DOHH2 (cell line): ENCODE results near the gene RP9.

ENCODE experiments used
- H3F3A ChIP-seq: fragments of 200-600 bp; sonication (generic), shearing (Covaris generic); 2 replicates; pipeline ENCODE4 v1.6.0; 2016; ENCODE audit warnings: antibody characterized with exemption, mild to moderate bottlenecking; ENCODE audit not compliant: control insufficient read depth, insufficient read depth
- H3K27ac ChIP-seq: fragments of 200-600 bp; sonication (generic); 2 replicates; pipeline ENCODE4 v1.5.1; 2014; ENCODE audit warnings: low read depth, mild to moderate bottlenecking, low read length, moderate library complexity
- H3K27me3 ChIP-seq: fragments of 200-600 bp; sonication (generic); 2 replicates; pipeline ENCODE4 v1.6.1; 2014; ENCODE audit warnings: mild to moderate bottlenecking, low read length, mixed read lengths; ENCODE audit not compliant: control insufficient read depth
- H3K36me3 ChIP-seq: fragments of 200-600 bp; sonication (generic); 2 replicates; pipeline ENCODE4 v1.6.1; 2014; ENCODE audit warnings: mild to moderate bottlenecking, low read length, moderate library complexity, mixed read lengths; ENCODE audit not compliant: control insufficient read depth
- H3K4me1 ChIP-seq: fragments of 200-600 bp; sonication (generic); 2 replicates; pipeline ENCODE4 v1.6.1; 2014; ENCODE audit warnings: mild to moderate bottlenecking, low read length, mixed read lengths; ENCODE audit not compliant: control insufficient read depth
- H3K4me2 ChIP-seq: fragments of 200-600 bp; sonication (generic); 2 replicates; pipeline ENCODE4 v1.6.0; 2014; ENCODE audit warnings: mild to moderate bottlenecking, low read length, moderate library complexity
- H3K4me3 ChIP-seq: fragments of 200-600 bp; sonication (generic); 2 replicates; pipeline ENCODE4 v1.5.1; 2014; ENCODE audit warnings: mild to moderate bottlenecking, low read length, mixed read lengths
- H3K79me2 ChIP-seq: fragments of 200-600 bp; sonication (generic); 2 replicates; pipeline ENCODE4 v1.6.1; 2014; ENCODE audit warnings: mild to moderate bottlenecking, low read length, mixed read lengths; ENCODE audit not compliant: control insufficient read depth
- H3K9me2 ChIP-seq: fragments of 200-600 bp; sonication (generic); replicated peaks from 2 replicates; pipeline ENCODE4 v1.6.1; 2014; ENCODE audit warnings: mild to moderate bottlenecking, low read length, mixed read lengths; ENCODE audit not compliant: control insufficient read depth
- H3K9me3 ChIP-seq: fragments of 200-600 bp; sonication (generic); 2 replicates; pipeline ENCODE4 v1.6.1; 2014; ENCODE audit warnings: antibody characterized with exemption, low read length, mixed read lengths; ENCODE audit not compliant: control insufficient read depth, insufficient read depth
- H4K20me1 ChIP-seq: fragments of 200-600 bp; sonication (generic); 2 replicates; pipeline ENCODE4 v1.6.0; 2014; ENCODE audit warnings: low read depth, mild to moderate bottlenecking, antibody characterized with exemption, low read length, moderate library complexity; ENCODE audit not compliant: control insufficient read depth, insufficient read depth
- EZH2phosphoT487 ChIP-seq: fragments of 200-600 bp; sonication (generic); IDR thresholded peaks from 2 replicates; pipeline ENCODE4 v1.6.1; 2017; ENCODE audit warnings: borderline replicate concordance, mild to moderate bottlenecking, antibody characterized with exemption, low read length, moderate library complexity, mixed read lengths
- TF ChIP-seq, protein P1 (sequence below): fragments of 200-600 bp; sonication (generic); IDR thresholded peaks from one replicate; pipeline ENCODE4 v1.5.1; 2014; ENCODE audit warnings: antibody characterized with exemption, mild to moderate bottlenecking, low read depth, low read length; ENCODE audit not compliant: poor library complexity, severe bottlenecking

The RP9 gene

DNA sequence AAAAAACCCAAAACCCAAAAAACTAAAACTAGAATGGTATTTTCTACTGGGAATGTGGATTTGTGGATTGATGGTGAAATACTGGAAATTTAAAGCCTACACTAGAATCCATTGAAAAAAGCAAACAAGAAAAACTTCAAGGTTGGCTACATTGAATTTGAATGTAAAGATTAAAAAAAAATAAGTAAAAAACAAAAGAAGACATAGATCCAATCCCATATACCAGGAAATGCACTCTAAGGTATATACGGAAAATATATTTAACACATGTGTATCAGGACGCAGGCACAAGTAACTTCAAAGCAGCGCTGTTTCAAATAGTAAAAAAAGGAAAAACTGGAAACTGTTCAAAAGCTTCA, 19.4 kb upstream of the RP9 start:
- peak overlapping the region; percentile 86 for H3K4me3 ChIP-seq
- no peaks in the 10 kb centered on the region for H3F3A ChIP-seq
- H3K9me2 ChIP-seq = no peaks in the 10 kb centered on the region
- H3K9me3 ChIP-seq = no peaks in the 10 kb centered on the region
- no peaks in the 10 kb centered on the region for H3K27me3 ChIP-seq
- peaks cover 12% of the 10 kb centered on the region for H3K4me1 ChIP-seq
- H3K27ac ChIP-seq = peak overlapping the region; percentile 52
- no peaks in the 10 kb centered on the region for H4K20me1 ChIP-seq
- peaks cover 5% of the 10 kb centered on the region; the same call in 1 of the 2 replicates for H3K79me2 ChIP-seq
- H3K4me2 ChIP-seq = peak overlapping the region; percentile 69
- TF ChIP-seq, protein P1, sequence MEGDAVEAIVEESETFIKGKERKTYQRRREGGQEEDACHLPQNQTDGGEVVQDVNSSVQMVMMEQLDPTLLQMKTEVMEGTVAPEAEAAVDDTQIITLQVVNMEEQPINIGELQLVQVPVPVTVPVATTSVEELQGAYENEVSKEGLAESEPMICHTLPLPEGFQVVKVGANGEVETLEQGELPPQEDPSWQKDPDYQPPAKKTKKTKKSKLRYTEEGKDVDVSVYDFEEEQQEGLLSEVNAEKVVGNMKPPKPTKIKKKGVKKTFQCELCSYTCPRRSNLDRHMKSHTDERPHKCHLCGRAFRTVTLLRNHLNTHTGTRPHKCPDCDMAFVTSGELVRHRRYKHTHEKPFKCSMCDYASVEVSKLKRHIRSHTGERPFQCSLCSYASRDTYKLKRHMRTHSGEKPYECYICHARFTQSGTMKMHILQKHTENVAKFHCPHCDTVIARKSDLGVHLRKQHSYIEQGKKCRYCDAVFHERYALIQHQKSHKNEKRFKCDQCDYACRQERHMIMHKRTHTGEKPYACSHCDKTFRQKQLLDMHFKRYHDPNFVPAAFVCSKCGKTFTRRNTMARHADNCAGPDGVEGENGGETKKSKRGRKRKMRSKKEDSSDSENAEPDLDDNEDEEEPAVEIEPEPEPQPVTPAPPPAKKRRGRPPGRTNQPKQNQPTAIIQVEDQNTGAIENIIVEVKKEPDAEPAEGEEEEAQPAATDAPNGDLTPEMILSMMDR = no peak
- no peak for TF ChIP-seq EZH2phosphoT487
- no peaks in the 10 kb centered on the region for H3K36me3 ChIP-seq

DNA sequence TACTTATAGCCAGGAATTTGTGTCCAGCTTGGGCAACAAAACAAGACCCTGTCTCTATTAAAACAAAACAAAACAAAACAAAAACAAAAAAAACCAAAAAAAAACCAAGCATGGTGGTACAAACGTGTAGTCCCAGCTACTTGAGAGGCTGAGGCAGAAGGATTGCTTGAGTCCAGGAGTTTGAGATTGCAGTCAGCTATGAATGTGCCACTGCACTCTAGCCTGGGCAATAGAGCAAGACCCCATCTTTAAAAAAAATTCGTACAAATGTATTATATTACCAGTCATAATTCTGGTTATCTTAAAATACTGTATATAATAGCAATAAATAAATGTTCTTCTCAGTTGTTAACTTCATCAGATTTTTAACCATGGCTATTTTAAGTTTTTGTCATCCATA, 17.9 kb upstream of the RP9 start:
- peaks cover 12% of the 10 kb centered on the region for H3K4me1 ChIP-seq
- H3K9me2 ChIP-seq = no peaks in the 10 kb centered on the region
- no peak overlapping the region for H3K4me2 ChIP-seq
- H3K27ac ChIP-seq = no peak overlapping the region
- H3K9me3 ChIP-seq = no peaks in the 10 kb centered on the region
- no peaks in the 10 kb centered on the region for H4K20me1 ChIP-seq
- H3K27me3 ChIP-seq = no peaks in the 10 kb centered on the region
- peaks cover 5% of the 10 kb centered on the region; the same call in 1 of the 2 replicates for H3K79me2 ChIP-seq
- H3K4me3 ChIP-seq = no peak overlapping the region
- H3F3A ChIP-seq = no peaks in the 10 kb centered on the region
- no peaks in the 10 kb centered on the region for H3K36me3 ChIP-seq
- TF ChIP-seq, protein P1 = no peak
- no peak for TF ChIP-seq EZH2phosphoT487

DNA sequence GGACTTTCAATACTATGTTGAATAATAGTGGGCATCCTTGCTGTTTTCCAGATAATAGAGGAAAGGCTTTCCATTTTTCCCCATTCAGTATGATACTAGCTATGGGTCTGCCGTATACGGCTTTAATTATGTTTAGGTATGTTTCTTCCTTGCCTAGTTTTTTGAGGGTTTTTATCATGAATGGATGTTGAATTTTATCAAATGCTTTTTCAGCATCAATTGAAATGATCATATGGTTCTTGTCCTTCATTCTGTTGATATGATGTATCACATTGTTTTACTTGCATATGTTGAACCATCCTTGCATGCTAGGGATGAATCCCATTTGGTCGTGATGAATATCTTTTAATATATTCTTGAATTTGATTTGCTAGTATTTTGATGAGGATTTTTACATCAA, 9.2 kb upstream of the RP9 start:
- Histone ChIP-seq H3K4me3 (no peak overlapping the region), H3K4me2 (no peak overlapping the region), H3K9me2 (no peaks in the 10 kb centered on the region), H3K36me3 (no peaks in the 10 kb centered on the region), H3K27me3 (peaks cover 16% of the 10 kb centered on the region), H3K9me3 (peaks cover 10% of the 10 kb centered on the region), H3K27ac (no peak overlapping the region), H3F3A (no peaks in the 10 kb centered on the region), H4K20me1 (no peaks in the 10 kb centered on the region), H3K4me1 (no peaks in the 10 kb centered on the region), H3K79me2 (no peaks in the 10 kb centered on the region)
- TF ChIP-seq EZH2phosphoT487 = no peak
- TF ChIP-seq, protein P1 = no peak

DNA sequence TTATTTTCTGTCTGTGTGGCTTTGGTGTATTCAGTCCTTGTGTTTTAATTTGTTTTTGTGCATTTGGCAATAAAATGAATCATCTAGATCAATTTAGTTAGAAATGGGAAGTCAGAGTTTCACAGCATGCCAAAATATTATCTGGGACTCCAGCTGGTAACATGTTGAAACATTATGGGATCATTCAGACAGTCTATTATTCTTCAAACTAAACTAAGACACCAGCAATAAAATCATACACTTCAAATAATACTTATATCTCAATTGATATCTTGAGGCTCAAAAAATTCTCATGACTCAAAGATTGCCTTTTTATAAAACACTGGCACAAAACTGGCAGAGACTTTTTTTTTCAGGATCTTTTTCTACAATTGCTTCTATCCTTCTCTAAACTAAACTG, 5.8 kb upstream of the RP9 start:
- no peak overlapping the region for H3K4me3 ChIP-seq
- H3K9me3 ChIP-seq = peaks cover 10% of the 10 kb centered on the region
- no peaks in the 10 kb centered on the region for H3K79me2 ChIP-seq
- peaks cover 38% of the 10 kb centered on the region for H3K27me3 ChIP-seq
- H3K27ac ChIP-seq = no peak overlapping the region
- H3K4me1 ChIP-seq = peaks cover 4% of the 10 kb centered on the region
- no peaks in the 10 kb centered on the region for H3K9me2 ChIP-seq
- no peak overlapping the region for H3K4me2 ChIP-seq
- H3K36me3 ChIP-seq = no peaks in the 10 kb centered on the region
- no peak for TF ChIP-seq EZH2phosphoT487
- TF ChIP-seq, protein P1 = no peak
- H3F3A ChIP-seq = 0 out of 2 replicates have a peak, but pooled peaks cover 4% of the 10 kb centered on the region
- H4K20me1 ChIP-seq = no peaks in the 10 kb centered on the region
